T-helper 2 cell treated with Interferon-gamma antibody and Interleukin-4, amounts not matched to agents 100 ng/mL and 5 ng/mL, for 36 hours (primary cell): Measurements from ENCODE around the gene CUEDC2. TPM values are rescaled to one million over a fixed set of nuclear protein-coding genes. Genes with fewer than 3 reads are reported as not detected.

Source experiments
- intact Hi-C: fragments of 100-400 bp; cut with micrococcal nuclease; formaldehyde crosslinking; loops from one replicate; pipeline ENCODE4 v1.15.1; 2023
- total RNA-seq: library from RNA; stranded (reverse); gene quantifications from 2 replicates; pipeline ENCODE4 v1.2.3, GENCODE V29; 2022

CUEDC2 gene, protein sequence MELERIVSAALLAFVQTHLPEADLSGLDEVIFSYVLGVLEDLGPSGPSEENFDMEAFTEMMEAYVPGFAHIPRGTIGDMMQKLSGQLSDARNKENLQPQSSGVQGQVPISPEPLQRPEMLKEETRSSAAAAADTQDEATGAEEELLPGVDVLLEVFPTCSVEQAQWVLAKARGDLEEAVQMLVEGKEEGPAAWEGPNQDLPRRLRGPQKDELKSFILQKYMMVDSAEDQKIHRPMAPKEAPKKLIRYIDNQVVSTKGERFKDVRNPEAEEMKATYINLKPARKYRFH
- 61.5 and 61.8 TPM in 2 replicates for total RNA-seq

DNA sequence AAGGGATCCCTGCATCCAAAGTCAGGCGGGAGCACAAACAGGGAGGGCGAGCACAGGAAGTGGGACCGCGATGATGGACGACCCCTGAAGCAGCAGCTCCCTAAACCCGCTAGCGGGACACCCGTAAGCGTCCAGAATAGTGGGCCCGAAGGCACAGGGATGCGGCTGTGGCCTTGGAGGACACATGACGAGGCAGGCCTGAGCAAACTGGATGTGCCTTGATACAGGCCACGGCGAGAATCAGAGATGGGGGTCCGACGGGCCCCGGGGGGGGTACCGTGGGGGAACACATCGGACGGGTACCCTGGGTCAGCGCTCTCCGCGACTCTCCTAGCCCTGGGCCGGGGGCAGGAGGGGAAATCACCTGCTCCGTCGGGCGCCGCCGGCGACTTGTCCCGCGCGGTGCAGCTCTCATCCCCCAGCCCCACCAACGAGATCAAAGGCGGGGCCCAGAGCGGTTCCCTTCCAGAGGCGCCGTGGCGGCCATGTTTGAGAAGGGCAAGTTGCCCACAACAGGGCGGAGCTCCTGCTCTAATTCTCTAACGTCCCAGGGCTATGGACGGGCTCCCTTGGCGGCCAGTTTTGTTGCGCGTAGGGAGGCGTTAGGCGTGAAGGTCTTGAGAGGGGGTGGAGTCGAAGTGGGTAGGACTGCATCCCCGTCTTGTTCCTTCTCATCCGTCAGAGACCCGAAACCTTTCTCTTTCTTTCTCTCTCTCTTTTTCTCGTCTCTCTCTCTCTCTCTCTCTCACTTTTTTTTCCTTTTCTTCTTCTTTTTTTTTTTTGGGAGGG, at the start of gene CUEDC2:
Gene CUEDC2 (minus strand): TSS at position 413 of the 789 bp plus-strand sequence. CDS start 7,386 bp downstream, outside the sequence.
- intact Hi-C loops: loop anchor here (1.0 to 2.0 kb wide), 7 partner anchors 11 to 280 kb away; partner anchors contain the start of genes ACTR1A and NOLC1

DNA sequence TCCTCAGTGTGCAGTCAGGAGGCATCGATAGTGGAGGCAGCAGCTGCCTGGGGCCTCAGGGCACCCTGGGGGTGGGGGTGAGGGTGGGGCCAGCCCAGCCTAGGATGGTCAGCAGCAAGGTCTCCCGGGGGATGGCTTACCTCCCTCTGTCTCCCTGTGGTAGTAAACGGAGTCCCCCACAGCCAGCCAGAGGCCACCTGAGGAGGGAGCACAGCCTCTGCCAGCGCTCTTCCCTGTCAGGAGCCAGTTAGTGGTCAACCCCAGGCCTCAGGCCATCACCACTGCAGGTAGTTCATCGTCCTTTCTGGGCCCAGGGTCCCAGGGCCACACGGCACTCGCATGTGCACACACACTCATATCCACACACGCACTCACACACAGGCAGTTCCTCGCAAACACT, 48.0 kb upstream of the CUEDC2 start:
- intact Hi-C loops: no loop called here

DNA sequence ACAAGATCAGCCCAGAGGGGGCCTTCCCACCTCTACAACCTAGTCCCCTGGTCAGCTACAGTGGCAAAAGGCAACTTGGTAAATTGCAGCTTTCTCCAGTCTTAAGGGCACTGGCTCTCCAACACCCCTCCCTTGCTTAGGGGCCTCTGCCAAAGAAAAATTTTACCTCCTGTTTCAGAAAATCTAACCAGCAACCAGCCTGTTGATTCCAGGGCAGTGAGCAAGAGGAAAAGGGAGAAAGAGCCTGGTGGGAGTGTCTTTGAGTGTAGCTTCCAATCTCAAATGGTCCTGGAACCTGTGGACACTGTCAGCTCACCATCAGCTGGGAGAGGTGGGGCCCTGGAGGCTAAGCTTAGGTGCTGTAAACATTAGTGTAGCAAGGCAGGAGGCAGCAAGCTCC, 47.3 kb upstream of the CUEDC2 start:
- intact Hi-C loops: loop anchor here (1.0 to 5.0 kb wide), 5 partner anchors 47 to 312 kb away; partner anchors contain the start of gene CUEDC2

DNA sequence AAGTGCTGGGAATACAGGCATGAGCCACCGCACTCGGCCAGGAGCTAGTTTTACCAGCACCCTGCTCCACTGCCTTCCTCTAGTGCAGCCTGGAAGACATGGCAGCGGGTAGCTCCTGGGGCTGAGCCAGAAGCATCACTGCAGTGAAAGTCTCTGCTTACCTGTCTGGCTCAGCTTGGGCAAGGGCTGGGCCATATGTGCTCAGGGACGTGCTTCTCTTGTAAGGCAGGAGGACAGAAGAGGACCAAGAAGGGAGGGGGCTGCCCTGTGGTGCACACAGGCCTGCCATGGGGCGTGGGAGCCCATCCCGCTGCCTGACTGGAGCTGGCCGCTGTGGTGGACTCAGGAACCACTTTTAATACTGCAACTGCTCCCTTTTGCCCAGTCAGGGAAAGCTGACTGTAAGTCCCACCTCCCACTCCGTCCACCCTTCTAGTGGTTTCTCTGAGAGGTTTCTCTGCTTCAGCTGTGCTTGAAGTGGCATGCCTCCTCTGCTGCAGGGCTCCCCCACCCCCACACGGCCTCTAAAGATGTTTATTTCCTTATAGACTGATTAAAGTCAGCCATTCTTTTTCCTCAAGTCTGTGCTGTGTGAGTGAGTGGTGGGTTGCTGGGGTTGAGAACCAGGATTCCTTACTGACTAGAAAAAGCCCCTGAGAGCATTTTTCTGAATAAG, 44.2 kb upstream of the CUEDC2 start:
- intact Hi-C loops: loop anchor here (5.0 kb wide), 1 partner anchor 309 kb away; no protein-coding TSS in a partner anchor

DNA sequence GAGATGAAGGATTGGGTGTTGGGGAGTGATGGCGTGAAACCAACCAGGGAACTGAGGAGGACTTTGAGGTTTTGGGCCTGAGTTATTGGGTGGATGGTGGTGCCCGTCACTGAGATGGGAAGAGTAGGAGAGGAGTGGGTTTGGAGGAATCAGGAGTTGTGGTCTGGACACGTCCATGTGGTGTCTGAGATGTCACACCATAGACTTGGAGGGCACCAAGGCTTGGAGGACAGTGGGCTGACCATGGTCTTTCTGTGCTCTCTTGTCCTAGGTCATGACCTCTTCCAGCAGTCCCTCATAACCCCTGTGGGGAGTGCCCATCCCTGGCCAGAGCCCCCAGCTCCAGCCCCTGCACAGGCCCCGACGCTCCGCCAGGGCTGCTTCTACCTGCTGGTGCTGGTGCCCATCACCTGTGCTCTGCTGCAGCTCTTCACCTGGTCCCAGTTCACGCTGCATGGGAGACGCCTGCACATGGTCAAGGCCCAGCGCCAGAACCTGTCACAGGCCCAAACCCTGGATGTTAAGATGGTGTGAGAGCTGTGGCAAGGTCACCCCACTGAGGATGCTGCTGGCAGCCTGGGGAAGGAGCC, 43.2 kb upstream of the CUEDC2 start:
- intact Hi-C loops: loop anchor here (5.0 kb wide), 1 partner anchor 308 kb away; no protein-coding TSS in a partner anchor

DNA sequence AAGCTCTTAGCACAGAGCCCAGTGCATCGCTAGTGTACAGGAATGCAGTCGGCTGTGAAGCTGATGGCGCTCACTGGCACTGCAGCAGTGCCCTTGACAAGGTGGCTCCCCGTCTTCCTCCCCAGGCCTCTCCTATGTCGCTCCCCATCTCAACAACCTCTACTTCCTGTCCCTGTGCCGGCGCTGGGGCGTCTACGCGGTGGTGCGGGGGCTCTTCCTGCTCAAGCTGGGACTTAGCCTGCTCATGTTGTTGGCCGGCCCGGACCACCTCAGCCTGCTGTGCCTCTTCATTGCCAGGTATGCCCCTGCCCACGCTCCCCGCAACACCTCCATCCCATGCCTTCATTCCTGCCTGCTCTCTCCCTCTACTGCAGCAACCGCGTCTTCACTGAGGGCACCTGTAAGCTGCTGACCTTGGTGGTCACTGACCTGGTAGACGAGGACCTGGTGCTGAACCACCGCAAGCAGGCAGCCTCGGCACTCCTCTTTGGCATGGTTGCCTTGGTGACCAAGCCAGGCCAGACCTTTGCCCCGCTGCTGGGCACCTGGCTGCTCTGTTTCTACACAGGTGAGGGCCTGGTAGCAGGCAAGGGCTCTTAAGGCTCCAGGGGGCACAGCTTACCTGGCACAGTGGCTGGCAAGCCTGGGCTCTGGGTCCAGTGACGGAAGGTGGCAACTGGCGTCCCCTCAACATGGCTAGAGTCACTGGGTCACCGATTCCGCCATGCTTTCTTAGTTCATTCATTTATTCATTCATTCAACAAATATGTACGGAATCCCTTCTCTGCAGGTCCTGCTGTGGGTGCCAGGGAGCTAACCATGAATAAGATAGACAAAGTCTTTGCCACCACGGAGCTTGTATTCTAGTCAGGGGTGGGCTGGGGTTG, 41.3 kb upstream of the CUEDC2 start:
- intact Hi-C loops: no loop called here

DNA sequence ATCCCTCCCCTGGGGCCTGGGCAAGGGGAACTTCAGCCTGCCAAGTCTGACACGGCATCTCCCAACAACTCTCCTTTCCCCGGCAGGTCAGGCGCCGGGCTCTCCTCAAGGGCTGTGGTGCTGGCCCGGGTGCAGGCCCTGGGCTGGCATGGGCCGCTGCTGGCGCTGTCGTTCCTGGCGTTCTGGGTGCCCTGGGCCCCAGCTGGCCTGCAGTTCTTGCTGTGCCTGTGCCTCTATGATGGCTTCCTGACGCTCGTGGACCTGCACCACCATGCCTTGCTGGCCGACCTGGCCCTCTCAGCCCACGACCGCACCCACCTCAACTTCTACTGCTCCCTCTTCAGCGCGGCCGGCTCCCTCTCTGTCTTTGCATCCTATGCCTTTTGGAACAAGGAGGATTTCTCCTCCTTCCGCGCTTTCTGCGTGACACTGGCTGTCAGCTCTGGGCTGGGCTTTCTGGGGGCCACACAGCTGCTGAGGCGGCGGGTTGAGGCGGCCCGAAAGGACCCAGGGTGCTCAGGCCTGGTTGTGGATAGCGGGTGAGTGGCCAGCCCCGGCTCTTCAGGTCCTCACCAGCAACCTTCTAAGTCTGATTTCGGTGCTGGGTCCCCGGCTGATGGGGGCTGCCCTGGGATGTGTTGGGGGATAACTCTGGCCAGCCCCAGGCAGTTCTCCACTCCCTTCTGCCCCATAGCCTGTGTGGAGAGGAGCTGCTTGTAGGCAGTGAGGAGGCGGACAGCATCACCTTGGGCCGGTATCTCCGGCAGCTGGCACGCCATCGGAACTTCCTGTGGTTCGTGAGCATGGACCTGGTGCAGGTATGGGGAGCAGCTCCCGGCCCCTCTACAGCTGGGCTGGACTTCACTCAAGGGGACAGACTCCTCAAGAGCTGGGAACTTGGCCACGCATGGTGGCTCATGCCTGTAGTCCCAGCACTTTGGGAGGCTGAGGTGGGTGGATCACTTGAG, 38.5 kb upstream of the CUEDC2 start:
- intact Hi-C loops: no loop called here

DNA sequence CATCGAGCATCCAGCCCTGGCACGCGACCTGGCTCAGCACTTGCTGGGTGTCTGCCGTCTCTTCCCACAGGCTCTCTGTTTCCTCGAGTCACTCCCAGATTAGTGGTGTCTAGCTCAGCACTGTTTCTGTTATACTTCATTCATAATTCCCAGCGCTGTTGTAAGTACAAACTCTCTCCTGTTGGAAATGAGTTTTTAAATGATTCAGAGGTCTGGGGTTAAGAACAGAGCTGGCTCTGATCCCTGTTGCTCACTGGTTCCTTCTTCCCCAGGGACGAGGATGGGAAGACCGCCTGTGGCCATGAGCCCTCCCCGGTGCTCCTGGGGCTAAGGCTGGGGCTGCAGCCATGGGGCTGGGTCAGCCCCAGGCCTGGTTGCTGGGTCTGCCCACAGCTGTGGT, 36.3 kb upstream of the CUEDC2 start:
- intact Hi-C loops: no loop called here

DNA sequence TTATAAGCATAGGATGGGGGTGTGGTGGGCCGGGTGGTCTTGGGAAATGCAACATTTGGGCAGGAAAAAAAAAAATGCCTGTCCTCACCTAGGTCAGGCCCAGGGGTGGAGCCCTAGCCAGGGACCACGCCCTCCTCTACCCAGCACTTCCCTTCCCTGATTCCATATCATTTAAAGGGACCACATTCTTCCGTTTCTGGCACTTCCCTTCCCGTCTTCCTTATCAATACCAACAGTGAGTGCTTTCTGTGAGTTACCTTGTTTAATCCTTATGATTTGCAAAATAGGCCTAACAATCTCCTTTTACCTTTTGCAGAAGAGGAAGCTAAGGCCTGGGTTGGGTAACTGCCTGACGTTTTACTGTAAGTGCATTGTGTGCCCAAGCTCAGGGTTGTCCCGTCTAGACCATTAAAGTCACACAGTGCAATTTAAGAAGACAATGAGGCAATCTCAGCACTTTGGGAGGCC, 35.6 kb upstream of the CUEDC2 start:
- intact Hi-C loops: no loop called here

DNA sequence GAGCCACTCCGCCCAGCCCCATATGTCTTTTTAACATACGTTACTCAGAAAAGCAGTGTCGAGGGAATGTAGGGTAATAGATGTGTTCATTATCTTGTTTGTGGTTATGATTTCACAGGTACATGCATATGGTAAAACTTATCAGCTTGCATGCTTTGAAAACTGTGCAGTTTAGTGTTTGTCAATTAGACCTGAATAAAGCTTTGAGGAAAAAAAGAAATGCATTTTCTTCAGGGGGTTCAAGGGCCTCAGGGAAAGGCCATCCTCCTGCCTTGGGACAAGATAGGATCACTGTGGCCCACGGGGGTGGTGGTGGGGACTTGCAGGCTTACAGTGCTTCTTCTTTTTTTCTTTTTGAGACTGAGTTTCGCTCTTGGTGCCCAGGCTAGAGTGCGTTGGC, 34.9 kb upstream of the CUEDC2 start:
- intact Hi-C loops: no loop called here

DNA sequence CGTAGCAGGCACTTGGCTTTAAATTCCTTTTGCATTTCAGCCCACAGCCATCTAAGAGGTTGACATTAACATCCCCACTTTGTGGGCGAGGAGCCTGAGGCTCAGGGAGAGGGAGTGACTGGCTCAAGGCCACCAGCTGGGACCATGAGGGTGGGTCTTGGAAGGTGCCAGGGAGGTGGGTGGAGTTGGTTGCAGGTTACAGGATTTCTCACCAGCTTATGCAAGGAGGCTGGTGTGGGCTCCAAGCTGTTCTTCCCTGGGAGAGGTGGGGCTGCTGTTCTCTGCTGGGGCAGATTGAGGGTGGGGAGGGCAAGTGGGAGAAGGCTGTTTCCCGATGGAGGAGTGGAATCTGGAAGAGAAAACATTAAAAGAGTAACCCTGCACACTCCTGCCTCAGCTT, 33.1 kb upstream of the CUEDC2 start:
- intact Hi-C loops: no loop called here

DNA sequence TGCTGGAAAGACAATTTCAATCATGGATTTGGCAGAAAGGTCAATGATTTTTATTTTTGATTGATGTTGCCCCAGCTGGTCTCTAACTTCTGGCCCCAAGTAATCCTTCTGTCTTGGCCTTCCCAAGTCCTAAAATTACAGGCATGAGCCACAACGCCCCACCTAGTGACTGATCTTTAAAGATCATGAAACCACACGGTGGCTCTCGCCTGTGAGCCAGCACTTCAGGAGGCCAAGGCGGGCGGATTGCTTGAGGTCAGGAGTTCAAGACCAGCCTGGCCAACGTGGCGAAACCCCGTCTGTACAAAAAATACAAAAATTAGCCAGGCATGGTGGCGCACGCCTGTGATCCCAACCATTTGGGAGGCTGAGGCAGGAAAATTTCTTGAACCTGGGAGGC, 31.6 kb upstream of the CUEDC2 start:
- intact Hi-C loops: loop anchor here (5.0 kb wide), 1 partner anchor 42 kb away; the partner anchor contains the start of gene FBXL15

DNA sequence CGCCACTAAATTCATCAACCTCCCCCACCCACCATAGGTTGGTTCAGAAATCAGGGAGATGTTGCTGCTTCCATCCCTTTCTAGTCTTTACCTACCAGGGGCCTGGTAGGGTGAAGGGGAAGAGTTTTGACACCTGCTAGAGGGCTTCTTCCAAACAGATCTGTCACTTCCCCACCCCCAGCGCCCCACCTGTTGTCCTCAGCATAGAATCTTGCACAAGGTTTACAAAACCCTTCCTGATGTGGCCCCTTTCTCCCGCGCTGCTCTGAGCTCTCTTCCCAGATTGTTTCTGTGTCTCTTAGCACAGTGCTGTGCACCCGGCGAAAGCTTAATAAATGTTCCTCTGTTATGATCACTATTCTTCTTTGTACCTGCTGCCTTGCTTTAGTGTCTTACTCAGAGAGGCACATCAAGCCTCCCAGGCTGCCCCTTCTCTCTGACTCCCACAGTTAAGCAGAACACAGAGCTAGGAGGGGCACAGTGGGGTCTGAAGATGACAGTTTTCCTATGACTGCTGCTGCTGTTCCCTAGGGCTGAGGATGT, 30.2 kb upstream of the CUEDC2 start:
- intact Hi-C loops: loop anchor here (5.0 kb wide), 1 partner anchor 40 kb away; the partner anchor contains the start of gene FBXL15

DNA sequence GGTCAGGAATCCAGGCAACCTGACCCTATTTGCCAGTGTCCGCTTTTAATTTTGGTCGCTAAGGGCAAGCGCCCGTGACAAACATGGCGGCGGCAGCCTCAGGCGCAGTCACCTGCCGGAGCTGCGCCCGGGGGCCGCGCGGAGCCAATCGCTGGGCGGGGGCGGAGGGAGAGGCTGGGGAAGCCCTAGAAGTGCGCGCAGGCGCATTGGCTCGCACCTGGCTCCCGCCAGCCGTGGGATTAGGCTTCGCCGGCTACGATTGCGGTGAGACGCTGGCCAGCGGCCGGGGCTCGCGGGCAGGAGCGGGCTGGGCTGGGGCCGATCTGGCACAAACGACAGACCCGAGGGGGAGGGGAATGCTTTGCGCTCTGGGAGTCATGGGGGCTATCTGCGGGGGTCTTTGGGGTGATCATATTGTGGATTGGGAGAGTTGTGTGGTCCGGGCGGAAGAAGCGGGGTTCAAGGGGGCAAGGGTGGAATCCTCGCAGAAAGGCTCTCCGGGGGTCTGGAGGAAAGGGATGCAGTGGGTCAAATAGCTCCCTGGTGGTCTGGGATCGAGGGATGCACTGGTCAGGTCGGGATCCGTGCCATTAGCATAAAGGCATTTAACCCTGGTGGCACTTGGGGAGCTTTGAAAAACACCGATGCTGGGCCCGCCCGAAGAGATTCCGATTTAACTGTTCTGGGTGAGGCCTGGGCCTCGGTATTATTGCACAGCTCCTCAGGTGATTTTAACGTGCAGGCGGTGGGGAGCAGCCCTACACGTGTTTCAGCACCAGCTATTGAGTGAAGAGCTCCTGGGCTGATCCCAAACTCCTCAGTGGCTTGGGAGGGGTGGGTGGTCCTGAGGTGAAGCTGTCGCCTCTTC, 29.0 kb upstream of the CUEDC2 start:
- intact Hi-C loops: loop anchor here (1.0 to 5.0 kb wide), 4 partner anchors 11 to 41 kb away; partner anchors contain the start of genes ACTR1A, CUEDC2 and FBXL15

DNA sequence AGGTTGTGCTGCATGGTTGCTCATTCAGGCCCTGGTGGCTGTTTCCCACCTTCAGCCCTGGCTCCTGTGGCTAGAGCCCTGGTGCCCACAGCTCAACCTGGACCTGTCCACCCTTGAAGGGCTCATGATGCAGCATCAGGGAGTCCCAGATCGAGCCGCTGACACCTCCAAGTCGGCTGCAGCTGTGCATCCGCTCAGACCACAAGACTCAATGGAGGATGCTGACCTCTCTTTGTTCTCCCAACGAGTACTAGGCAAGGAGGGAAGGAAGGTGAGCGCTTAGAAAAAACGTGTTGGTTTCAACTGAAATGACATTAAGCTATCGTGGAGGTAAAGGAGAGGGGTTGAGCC, 28.4 kb upstream of the CUEDC2 start:
- intact Hi-C loops: loop anchor here (1.0 to 5.0 kb wide), 4 partner anchors 11 to 41 kb away; partner anchors contain the start of genes ACTR1A, CUEDC2 and FBXL15

DNA sequence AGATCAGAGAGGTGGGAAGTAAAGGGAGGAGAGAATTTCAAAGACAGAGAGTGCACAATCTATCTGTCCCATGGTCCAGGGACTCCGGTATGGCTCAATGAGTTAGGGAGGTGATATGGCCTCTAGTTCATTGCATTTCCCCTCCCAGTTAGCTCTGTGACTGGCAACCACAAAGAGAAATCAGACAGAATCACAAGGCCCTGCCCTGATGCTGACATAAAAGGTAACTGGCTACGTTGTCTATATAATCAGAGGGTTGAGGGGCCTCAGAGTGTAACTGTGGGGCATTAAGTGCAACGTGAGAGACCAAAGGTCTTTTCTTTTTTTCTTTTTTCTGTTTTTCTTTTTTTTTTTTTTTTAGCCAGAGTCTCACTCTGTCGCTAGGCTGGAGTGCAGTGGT, 26.3 kb upstream of the CUEDC2 start:
- intact Hi-C loops: loop anchor here (10.0 kb wide), 1 partner anchor 186 kb away; the partner anchor contains the start of gene TRIM8

DNA sequence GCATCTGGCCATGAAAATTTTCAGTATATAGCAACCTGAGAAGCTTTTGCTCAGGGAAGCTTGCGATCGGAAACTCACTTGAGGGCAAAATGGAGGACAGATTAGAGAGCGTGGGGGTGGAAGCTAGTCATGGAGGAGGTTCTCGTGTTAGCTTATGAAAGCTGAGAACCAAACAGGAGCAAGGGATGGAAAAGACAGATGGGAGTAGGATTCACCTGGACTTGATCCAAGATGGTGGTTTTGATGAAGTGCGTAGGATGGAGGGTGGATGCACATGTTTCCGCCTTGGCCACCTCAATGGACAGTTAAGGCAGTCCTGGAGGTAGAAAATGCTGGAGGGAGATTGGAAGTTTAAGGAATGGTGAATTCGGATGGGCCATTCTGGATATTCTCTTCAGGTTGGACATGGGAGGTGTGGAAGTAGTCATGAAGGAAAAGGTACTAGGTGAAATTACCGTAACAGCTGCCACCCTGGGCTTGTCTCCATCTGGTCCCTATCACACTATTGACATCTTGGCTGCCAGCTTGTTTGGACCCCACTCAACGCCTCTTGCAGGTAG, 25.3 kb upstream of the CUEDC2 start:
- intact Hi-C loops: loop anchor here (10.0 kb wide), 1 partner anchor 187 kb away; the partner anchor contains the start of gene TRIM8
